ENCODE results near the gene C2CD5.
"Not testable (repeated sequence)": the region's sequence is repeated elsewhere in the genome, so short reads cannot be mapped to it uniquely, and the experiment has no call there.

The C2CD5 gene

DNA sequence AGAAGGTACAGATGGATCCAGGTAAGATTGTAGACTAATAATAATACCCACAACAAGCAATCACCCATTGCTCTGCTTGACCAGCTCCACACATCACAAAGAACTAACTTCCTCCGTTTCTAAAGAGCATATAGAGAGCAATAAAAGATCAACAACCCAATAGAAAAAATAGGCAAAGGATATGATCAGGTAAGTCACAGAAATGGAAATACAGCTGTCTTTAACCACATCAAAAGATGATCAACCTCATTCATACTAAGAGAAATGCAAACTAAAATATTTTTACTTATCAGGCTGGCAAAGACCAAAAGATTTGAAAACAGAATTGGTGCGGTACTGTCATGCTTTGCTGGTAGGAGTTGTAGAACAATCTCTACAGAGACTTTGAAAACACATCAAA, 8.9 kb downstream of the C2CD5 start:
- DNase-seq (ENCODE audit: low read depth in 2 of 2): no peak

DNA sequence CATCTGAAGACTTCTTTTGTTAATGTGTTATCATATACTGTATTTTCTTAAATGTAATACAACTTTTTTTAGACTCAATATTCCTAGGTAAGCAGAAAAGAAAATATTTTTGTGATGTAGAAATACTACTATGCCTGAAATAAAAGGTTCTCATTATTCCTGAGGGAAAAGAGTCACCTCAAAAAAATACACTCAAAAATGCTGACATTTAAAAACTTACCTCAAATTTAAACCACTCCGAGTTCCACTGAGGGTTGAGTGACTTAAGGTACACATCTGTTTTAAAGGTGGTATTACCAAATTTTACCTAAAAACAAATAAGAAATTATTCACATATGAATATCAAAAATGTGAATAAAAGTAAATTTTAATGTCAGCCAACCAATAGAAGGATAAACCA, 9.3 kb downstream of the C2CD5 start:
- no peak for DNase-seq (ENCODE audit: low read depth in 2 of 2)

DNA sequence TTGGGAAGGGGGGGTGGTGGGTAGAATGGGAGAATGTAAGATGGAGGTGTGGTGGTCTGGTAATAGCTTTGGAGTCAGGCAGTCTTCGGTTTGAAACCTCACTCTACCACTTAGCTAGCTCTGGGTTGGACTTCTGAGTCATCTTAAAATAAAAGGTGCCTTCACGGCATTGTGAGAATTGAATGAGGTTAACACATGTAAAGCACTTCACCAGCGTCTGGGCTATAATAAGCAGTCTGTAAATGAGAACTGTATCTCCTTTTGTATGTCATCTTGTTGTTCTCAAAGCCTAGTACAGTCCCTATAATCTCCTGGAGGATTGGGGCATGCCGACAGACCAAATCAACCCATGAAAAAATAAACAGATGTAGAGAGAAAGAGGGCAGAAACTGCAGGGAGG, 11.2 kb downstream of the C2CD5 start:
- DNase-seq (ENCODE audit: low read depth in 2 of 2): no peak

DNA sequence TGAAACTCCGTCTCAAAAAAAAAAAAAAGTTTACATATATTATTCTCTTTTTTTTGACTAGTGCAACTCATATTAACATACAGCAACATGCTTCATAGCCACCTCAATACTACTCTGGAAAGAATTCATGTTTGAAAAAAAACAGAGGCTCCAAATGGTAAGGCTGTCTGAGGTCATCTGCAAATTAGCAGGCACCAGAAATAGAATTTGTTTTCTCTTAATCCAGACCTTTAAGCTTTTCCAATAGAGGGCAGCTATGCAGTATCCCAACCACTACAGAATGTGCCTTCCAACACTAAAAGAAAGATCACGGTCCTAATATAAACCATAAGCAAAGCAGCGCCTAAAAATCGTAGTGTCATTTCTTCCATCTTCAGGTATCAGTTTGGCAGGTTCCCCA, 12.0 kb downstream of the C2CD5 start:
- no peak for DNase-seq (ENCODE audit: low read depth in 2 of 2)

DNA sequence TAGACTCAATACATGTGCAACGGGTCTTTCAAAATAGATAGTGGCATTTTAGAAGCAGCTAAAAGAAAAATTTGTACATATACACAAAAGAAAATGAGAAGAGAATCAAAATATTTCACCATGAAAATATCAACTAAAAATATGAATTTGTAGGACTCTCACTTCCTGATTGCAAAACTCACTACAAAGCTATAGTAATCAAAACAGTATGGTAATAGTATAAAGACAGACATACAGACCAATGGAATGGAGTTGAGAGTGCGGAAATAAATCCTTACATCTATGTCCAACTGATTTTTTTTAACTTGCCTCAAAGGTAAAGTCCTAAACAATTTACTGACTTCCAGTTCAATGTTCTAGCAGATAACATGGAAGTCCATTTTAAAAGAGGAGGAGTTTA, 13.1 kb downstream of the C2CD5 start:
- no peak for DNase-seq (ENCODE audit: low read depth in 2 of 2)

DNA sequence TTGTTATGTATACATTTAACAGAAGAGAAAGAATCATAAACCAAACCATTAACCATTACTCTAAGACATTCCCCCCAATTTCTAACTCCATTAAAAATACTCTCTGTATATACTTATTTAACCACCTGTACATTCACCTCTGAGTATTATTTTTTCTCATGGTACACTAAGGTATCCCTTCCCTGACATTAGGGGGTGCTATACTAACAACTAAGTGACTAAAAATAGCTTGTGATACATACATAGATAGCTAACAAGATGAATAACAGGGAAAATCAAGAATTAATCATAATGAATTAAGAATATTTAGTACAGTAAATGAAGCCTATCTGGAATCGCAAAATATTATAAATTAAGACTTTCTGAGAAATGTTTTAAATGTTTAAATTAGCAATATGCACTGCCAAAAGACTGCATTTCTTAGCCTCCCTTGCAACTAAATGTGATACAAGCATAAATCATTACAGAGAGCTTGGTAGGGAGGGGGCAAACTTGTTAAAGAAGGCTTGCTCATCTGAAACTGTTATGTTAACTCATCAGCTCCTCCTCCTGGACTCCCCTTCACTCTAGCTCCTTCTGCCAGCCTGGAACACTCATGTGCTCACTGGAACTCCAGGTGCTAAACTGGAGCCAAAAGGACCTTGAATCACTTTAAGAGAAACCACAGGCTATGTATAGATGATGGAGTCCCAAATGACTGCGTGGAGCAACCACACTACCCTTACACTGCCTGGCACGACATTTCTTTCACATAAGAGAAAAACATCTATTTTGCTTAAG, 14.9 kb downstream of the C2CD5 start:
- DNase-seq (ENCODE audit: low read depth in 2 of 2): no peak

DNA sequence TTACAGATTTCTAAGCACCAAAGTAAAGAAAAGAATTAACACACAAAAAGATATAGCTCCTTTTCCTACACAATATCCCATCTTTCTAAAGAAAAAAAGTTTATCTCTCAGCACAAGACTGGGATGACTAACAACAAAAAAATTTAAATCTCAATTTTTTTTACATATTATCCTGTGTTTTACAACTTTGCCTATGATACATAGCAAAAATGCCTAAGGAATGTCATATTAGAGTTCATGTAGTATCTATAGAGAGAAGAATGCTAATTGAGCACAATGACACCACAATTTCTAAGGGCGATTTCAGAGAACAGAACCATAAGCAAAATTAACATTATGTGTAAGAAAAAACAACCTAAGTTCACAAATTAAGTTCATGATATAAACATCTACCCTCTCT, 16.3 kb downstream of the C2CD5 start:
- DNase-seq (ENCODE audit: low read depth in 2 of 2): peak; percentile 67 to 72

DNA sequence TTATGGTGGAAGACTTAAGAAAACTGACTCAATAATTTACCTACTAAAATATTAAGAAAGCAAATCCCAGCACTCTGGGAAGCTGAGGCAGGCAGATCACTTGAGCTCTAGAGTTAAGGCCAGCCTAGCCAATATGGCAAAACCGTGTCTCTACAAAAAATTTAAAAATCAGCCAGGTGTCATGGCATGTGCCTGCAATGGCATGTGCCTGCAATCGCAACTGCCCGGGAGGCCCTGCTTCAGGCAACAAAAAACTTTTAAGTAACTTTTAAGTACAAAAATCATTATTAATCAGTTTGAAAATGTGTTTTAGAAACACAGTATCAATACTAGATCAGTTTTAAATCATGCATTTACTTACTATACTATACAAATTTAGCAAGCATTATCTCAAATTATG, 17.5 kb downstream of the C2CD5 start:
- no peak for DNase-seq (ENCODE audit: low read depth in 2 of 2)

DNA sequence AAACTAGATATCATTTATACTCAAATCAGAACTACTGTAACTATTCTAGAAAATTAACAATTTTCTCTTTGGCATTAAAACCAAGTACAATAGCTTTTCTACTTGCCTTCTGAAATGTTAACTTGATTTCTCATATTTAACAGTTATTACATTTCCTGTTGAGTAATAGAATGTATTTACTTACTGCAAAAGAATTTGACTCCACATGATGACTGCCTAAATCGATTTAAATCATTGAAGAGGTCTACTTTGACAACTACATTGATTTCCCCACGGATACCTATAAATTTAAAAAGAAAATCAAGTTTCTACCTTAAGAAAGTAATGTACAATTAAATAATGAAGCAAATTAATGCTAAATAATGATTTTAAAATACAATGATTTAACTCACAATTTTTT, 18.9 kb downstream of the C2CD5 start:
- DNase-seq (ENCODE audit: low read depth in 2 of 2): peak; percentile 27 to 34

DNA sequence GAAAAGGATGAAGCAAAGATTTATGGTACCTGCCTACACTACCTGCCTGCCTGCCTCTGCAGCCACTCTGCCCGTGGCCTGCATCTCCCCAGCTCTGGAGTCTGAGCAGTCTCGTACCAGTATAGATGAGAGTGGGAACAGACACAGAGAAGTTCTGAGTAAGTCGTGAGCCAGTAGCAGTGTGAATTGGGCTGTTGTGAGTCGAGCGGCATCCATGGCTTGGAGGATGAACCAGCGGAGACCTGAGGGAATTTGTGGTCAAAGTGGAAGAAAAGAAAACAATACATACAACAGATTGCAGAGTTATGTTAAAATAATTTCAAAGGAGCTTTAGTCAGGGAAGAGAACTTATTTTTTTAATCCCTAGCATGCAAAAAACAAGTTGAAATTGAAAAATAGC, 25.3 kb downstream of the C2CD5 start:
- no peak for DNase-seq (ENCODE audit: low read depth in 2 of 2)

DNA sequence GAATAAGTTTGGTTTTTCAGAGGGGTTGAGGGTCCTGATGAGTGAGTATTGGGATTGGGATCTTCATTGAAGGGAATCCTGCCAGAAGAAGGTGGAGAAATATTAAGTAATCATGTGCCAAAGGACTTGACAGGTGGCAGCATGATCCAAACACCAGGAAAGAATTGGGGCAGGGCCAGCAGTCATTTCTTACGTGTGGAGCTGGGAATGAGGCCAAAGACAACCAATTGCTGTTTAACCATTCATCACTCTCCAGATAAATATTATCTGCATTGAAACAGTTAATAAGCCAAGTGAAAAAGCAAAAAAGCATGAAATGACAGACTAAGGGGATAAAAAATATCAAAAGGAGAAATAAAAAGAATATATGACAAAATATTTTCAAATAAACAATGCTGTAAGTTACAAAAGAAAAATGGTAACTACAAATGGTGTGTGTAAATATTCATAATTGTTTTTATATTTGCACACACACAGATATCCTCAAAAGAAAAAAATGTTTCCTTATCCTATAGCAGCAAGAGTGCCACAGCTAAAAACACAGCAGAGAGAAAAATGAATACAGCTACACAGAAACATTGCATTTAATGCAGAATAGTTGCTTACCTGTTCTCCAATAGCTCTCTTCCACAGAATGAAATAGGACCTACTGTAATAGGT, 26.2 kb downstream of the C2CD5 start:
- DNase-seq (ENCODE audit: low read depth in 2 of 2): no peak

DNA sequence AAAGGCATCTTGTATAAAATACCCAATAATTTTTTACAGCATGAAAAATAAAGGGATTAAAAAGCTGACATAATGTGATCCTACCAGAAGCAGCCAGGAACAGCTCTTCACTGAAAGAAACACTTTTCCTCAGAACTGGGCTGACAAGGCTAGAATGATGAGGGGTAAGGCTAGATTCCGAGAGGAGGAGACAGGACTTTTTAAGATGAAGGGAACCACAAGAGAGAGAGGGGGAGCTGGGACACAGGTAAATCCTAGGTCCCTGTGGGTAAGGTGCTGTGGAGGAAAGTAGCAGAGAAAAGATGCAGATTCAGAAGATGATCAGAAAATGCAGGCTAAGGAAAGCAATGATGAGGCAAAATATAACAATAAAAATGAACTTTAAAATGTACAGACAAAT, 29.5 kb downstream of the C2CD5 start:
- no peak for DNase-seq (ENCODE audit: low read depth in 2 of 2)

DNA sequence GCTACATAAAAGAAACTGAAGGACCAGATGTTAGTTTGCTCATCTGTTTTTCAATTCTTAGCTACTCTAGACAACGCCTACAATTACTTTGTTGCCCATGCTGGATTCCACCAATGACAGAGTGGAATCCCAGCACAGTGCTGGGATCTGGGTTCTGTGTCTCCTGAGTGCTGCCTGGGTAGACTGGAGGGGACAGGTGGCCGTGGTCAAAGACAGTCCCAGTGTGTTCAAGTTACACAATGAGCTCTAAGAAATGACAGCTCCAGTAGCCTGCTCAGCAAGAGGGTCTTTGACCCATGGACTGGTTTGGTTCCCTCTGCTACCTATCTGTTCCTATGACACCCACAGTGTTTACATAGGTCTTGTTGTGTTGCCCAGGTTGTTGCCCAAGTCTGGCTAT, 38.5 kb downstream of the C2CD5 start:
- no peak for DNase-seq (ENCODE audit: low read depth in 2 of 2)

DNA sequence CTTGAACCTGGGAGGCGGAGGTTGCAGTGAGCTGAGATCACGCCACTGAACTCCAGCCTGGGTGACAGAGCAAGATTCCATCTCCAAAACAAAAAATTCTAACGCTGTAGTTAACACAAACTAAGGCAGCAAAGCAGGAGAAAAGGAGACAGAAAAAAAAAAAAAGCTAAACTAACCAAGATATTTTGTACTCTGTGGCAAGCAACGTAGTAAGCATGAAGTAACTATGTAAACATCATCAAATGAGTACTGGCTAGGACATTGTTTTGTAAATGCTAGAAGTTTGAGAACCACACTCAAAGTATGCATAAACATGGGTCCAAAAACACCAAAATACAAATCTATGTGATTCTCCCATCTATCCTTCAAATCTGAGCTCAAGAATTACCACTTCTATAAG, 44.2 kb downstream of the C2CD5 start:
- no peak for DNase-seq (ENCODE audit: low read depth in 2 of 2)

DNA sequence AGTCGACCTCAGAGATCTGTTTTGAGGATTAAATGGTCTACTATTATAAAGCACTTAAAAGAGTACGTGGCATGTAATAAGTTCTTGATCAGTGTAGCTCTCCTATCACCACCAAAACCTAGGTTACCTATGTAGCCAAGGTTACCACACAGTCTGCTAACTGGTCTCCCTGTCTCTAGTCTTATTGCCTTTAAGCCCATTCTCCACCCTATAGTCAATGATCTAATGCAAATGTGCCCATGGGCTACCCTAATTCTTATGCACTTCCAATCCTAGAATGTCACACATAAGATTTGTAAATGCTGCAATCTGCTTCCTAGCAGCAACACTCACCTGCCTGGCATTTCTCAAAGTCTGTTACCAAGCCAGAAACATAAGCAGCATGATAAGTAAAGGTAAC, 44.9 kb downstream of the C2CD5 start:
- DNase-seq (ENCODE audit: low read depth in 2 of 2): no peak

DNA sequence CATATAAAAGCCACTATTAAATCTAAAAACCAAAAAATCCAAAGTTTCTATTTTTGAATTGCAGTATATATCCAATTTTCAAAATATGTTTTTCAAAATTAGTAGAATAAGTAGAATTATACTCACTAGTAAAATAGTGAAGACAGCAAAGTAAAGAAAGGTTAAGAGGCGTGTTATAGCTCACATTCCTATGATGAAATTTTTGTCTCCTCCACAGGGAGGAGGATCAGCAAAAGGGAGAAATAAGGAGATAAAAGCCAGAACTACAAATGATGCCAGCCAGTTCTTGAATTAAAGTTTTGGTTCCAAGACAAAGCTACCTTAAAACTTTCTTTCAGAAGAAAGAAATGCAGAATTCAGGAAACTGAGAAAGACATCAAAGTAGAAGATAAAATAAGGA, 50.0 kb downstream of the C2CD5 start:
- no peak for DNase-seq (ENCODE audit: low read depth in 2 of 2)

DNA sequence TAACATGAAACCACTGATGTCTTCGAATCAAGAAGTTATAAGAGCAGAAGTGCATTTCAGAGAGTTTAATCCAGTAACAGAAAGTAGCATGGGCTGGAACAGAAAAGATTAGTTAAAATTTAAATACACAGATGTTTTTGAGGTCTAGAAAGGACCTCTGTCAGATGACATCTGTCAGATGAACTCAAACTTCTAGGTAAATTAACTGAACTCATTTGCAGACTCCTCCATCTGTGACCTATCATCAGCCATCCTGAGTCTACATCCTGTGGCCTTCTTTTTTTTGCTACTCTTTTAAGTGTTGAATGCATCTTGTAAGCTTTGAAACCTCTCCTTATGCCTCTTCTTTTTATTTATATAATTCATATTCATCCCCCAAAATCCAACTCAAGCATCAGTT, 53.3 kb downstream of the C2CD5 start:
- no peak for DNase-seq (ENCODE audit: low read depth in 2 of 2)

DNA sequence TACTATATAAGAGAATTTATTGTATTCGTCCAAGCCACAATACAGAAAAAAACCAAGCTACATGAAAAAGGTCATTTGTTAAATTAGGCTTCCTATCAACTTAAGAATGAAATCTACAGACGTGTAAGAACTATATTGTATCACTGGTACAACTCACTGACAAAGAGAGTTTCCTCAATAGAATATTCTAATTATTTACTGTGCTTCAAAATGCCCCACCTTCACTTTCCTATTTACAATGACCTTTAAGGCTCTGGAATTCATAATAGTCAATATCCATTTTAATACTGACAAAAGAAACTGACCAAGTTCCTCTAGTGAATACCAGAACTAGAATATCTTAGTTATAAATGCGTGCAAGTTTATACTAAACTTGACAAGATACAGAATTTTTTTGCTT, 55.9 kb downstream of the C2CD5 start:
- no peak for DNase-seq (ENCODE audit: low read depth in 2 of 2)

DNA sequence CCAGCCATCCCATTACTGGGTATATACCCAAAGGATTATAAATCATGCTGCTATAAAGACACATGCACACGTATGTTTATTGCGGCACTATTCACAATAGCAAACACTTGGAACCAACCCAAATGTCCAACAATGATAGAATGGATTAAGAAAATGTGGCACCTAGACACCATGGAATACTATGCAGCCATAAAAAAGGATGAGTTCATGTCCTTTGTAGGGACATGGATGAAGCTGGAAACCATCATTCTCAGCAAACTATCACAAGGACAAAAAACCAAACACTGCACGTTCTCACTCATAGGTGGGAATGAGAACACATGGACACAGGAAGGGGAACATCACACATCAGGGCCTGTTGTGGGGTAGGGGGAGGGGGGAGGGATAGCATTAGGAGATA, 56.7 kb downstream of the C2CD5 start:
- not testable (repeated sequence) for DNase-seq (ENCODE audit: low read depth in 2 of 2)

DNA sequence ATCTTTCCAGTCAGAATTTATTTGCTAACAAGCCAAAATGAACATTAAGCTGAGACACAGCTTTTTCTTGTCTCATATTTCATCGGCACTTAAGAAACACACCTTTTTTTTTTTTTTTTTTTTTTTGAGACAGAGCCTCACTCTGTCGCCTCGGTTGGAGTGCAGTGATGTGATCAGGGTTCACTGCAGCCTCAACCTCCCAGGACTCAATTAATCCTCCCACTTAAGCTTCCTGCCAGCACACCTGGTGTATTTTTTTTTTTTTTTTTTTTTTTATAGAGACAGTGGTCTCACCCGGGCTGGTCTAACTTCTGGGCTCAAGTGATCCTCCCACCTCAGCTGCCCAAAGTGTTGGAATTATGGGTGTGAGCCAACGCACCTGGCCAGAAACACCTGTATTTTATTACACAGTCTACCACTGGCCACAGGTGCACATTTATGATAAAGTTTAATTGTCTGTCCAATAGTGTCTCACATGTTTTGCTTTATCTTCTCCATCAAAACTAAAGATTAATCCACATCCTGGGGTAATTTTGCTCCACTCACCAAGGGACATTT, 62.7 kb downstream of the C2CD5 start:
- DNase-seq (ENCODE audit: low read depth in 2 of 2): no peak

DNA sequence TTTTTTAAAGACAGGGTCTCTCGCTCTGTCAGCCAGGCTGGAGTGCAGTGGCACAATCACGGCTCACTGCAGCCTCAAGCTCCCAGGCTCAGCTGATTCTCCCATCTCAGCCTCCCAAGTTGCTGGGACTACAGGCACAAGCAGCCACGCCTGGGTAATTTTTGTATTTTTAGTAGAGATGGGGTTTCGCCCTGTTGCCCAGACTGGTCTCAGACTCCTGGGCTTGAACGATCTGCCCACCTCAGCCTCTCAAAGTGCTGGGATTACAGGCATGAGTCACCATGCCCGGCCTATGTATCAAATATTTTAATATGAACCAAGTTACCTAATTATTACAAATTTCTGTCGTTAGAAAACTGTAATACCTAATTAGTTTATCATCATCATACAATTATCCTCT, 63.5 kb downstream of the C2CD5 start:
- not testable (repeated sequence) for DNase-seq (ENCODE audit: low read depth in 2 of 2)

DNA sequence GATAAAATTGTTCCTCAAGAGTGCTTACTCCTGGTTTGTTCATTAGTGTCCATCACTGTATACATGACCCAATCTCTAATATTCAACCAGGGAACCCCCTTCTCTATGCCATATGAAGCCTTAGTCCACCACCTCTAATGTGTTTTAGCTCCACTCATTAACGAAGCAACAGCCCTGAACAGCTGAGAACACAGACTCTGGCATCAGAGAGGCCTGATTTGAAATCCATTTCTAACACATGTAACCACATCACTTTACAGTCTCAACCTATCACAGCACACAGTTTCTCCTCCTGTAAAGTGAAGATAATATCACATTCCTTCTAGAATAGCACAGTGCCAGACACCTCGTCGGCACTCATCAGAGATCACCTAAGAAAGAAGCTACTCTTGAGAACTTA, 64.3 kb downstream of the C2CD5 start:
- no peak for DNase-seq (ENCODE audit: low read depth in 2 of 2)

DNA sequence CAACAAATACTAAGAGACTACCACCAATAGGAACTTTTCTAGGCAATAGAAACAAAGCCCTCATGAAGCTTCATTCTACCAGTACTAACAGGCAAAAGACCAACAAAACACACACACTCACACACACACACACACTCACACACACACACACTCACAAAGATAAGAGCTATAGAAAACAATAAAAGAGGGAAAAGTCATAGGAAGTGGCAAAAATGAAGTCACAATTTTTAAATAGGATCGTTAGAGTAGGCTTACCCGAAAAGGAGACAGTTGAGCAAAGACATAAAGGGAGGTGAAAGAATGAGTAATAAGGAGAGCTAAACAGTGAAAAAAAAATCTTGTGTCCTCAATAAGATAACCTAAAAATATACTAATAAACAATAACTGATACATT, 66.5 kb downstream of the C2CD5 start:
- DNase-seq (ENCODE audit: low read depth in 2 of 2): no peak
